Suprapubic skin (tissue), 4 donors: ENCODE results near the gene PHRF1. TPM values are rescaled to one million over a fixed set of nuclear protein-coding genes. Genes with fewer than 3 reads are reported as not detected.

Source experiments
- DNase-seq, 2 donors: peaks; one replicate each; pipeline ENCODE4 v3.0.0-alpha.2; 2019; ENCODE audit warnings: low spot score in 2 of 2
- H3K27ac ChIP-seq: fragments of 200-600 bp; sonication (generic); one replicate; pipeline ENCODE4 v1.5.1; 2019
- H3K27me3 ChIP-seq: fragments of 200-600 bp; sonication (generic); one replicate; pipeline ENCODE4 v1.5.1; 2019
- H3K36me3 ChIP-seq: fragments of 200-600 bp; sonication (generic); one replicate; pipeline ENCODE4 v1.5.1; 2019
- H3K4me1 ChIP-seq: fragments of 200-600 bp; sonication (generic); one replicate; pipeline ENCODE4 v1.5.1; 2019
- H3K4me3 ChIP-seq: fragments of 200-600 bp; sonication (generic); one replicate; pipeline ENCODE4 v1.5.1; 2019; ENCODE audit warnings: mild to moderate bottlenecking
- H3K9me3 ChIP-seq: fragments of 200-600 bp; sonication (generic); one replicate; pipeline ENCODE4 v1.5.1; 2019
- EP300 ChIP-seq: sonication (generic); formaldehyde crosslinking; IDR thresholded peaks from one replicate; pipeline ENCODE4 v1.6.1; 2017; ENCODE audit warnings: antibody characterized with exemption
- POLR2A ChIP-seq, 2 donors: fragments of 450-650 bp; IDR thresholded peaks; one replicate each; pipeline ENCODE4 v1.6.1; 2017; ENCODE audit warnings: antibody characterized with exemption in 2 of 2, mild to moderate bottlenecking in 2 of 2, moderate library complexity in 2 of 2
- POLR2AphosphoS5 ChIP-seq, 3 donors: sonication (generic); formaldehyde crosslinking; IDR thresholded peaks; one replicate each; pipeline ENCODE4 v1.6.1; 2017; ENCODE audit warnings: antibody characterized with exemption in 3 of 3
- WGBS: methylation state at CpG from one replicate; pipeline ENCODE4 v1.1.5; 2018; 5-methylcytosine and 5-hydroxymethylcytosine counted together
- total RNA-seq, 4 donors: library from RNA; depleted of rRNA; stranded (reverse); fragments of >200 nt; gene quantifications; one replicate each; pipeline ENCODE4 v1.1.0, GENCODE V29; 2016
- TF ChIP-seq, protein P1 (sequence below), 2 donors: fragments of 200-600 bp in 1 of 2; fragments of 450-650 bp in 1 of 2; sonication (generic) in 1 of 2; IDR thresholded peaks; one replicate each; pipeline ENCODE4 v1.5.1; 2016 to 2019; ENCODE audit warnings: antibody characterized with exemption in 2 of 2, mild to moderate bottlenecking in 1 of 2, moderate library complexity in 1 of 2

Gene PHRF1
- total RNA-seq, 4 donors from 2014 or later: 27.9 to 55.6 (median 42.0) TPM

- Histone ChIP-seq H3K4me3 (peak overlapping the region; percentile 91), H3K27me3 (no peaks in the 10 kb centered on the region), H3K9me3 (no peaks in the 10 kb centered on the region), H3K27ac (peak overlapping the region; percentile 96), H3K4me1 (peaks cover 52% of the 10 kb centered on the region), H3K36me3 (peaks cover 31% of the 10 kb centered on the region)
- WGBS: 73% methylated on average over 3 of the region's 66 CpGs
- TF ChIP-seq EP300 (no peak), POLR2AphosphoS5 (IDR thresholded peaks at IDR 0.05) (peak in 2 of 3 donors; percentile 89 to 92)
- peak; percentile 85 to 88 for DNase-seq
These were observed 41.7 kb upstream of the PHRF1 start for GRCh38 chr11:534396-535209.

DNA sequence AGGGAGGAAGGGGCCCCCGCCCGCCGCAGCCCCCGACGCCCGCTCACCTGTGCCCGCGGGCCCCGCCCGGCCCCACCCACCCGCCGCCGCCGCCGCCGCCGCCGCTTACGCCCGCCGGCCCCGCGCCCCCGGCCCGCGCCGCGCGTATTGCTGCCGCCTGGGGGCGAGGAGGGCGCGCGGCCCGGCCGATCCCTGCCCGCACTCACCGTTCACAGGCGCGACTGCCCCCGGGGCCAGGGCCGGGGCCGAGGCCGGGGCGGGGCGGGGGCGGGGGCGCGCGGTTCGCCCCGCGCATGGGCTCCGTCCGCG, 41.1 kb upstream of the PHRF1 start:
- WGBS: no CpG with 5 or more reads among the region's 56 CpGs
- Histone ChIP-seq H3K36me3 (peaks cover 29% of the 10 kb centered on the region), H3K27ac (peak overlapping the region; percentile 96), H3K9me3 (no peaks in the 10 kb centered on the region), H3K4me3 (peak overlapping the region; percentile 91), H3K27me3 (no peaks in the 10 kb centered on the region), H3K4me1 (peaks cover 52% of the 10 kb centered on the region)
- DNase-seq: no peak
- no peak for TF ChIP-seq POLR2AphosphoS5 (IDR thresholded peaks at IDR 0.05)
- TF ChIP-seq, protein P1, sequence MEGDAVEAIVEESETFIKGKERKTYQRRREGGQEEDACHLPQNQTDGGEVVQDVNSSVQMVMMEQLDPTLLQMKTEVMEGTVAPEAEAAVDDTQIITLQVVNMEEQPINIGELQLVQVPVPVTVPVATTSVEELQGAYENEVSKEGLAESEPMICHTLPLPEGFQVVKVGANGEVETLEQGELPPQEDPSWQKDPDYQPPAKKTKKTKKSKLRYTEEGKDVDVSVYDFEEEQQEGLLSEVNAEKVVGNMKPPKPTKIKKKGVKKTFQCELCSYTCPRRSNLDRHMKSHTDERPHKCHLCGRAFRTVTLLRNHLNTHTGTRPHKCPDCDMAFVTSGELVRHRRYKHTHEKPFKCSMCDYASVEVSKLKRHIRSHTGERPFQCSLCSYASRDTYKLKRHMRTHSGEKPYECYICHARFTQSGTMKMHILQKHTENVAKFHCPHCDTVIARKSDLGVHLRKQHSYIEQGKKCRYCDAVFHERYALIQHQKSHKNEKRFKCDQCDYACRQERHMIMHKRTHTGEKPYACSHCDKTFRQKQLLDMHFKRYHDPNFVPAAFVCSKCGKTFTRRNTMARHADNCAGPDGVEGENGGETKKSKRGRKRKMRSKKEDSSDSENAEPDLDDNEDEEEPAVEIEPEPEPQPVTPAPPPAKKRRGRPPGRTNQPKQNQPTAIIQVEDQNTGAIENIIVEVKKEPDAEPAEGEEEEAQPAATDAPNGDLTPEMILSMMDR (IDR thresholded peaks at IDR 0.05): no peak
- no peak for TF ChIP-seq POLR2A (IDR thresholded peaks at IDR 0.05)
- no peak for TF ChIP-seq EP300

- WGBS: 4% methylated on average over 41 of the region's 97 CpGs
- no peaks in the 10 kb centered on the region for H3K27me3 ChIP-seq
- H3K36me3 ChIP-seq: peaks cover 28% of the 10 kb centered on the region
- H3K27ac ChIP-seq: peak within 1 kb of the TSS; percentile 96
- H3K4me1 ChIP-seq: peaks cover 52% of the 10 kb centered on the region
- peak within 1 kb of the TSS; percentile 91 for H3K4me3 ChIP-seq
- no peaks in the 10 kb centered on the region for H3K9me3 ChIP-seq
- peak; percentile 95 to 98 for DNase-seq
- TF ChIP-seq POLR2A (IDR thresholded peaks at IDR 0.05): no peak
- no peak for TF ChIP-seq EP300
- TF ChIP-seq POLR2AphosphoS5 (IDR thresholded peaks at IDR 0.05): peak in 1 of 3 donors; percentile 23
- TF ChIP-seq, protein P1 (IDR thresholded peaks at IDR 0.05): no peak
These were observed 40.5 kb upstream of the PHRF1 start, which contains the start of gene HRAS for GRCh38 chr11:535519-536454. HRAS (minus strand) TSS chr11:535576.

DNA sequence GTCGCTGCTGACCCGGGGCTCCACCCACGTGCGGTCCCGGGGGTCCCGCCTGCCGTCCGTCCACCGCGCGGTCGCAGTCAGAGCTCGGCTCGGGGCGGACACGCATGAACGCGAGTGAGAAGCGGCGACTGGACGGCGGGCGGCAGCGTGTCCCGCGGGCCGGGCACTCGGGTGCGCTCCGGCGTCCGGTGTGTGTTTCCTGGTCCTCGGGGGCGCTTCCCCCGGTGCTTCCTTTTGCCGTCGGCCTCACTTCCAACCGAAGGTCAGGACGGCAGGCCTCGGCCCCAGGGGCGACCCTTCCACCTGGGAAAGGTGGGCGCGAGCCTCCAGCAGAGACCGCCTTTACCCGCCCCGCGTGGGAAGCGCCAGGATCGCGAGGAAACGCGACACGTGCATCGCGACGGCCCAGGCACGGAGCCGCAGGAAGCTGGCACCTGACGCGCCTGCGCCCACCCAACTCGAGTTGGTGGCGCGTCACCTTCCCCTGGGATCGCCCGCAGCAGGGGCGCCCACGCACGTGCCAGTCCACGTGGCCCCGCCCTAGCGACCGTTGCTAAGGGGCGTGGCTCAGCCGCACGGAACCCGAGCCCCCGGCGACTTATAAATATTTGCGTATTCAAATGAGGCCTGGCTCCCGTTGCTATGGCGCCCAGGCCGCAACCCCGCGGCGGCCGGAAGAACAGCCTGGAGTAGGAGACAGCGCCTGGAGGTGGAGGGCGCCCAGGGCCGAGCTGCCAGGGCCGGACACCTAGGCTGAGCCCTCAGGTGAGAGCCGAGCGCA, 39.2 kb upstream of the PHRF1 start, which contains the start of gene LRRC56:
Gene LRRC56 (plus strand): TSS at position 687 of the 781 bp plus-strand sequence. CDS start 3,158 bp downstream, outside the sequence.
- WGBS: no CpG with 5 or more reads among the region's 93 CpGs
- H3K36me3 ChIP-seq: peaks cover 16% of the 10 kb centered on the region
- H3K9me3 ChIP-seq: no peaks in the 10 kb centered on the region
- TF ChIP-seq POLR2AphosphoS5 (IDR thresholded peaks at IDR 0.05) (peak; percentile 10 to 86 (median 79)), POLR2A (IDR thresholded peaks at IDR 0.05) (no peak), EP300 (no peak)
- H3K4me1 ChIP-seq: peaks cover 52% of the 10 kb centered on the region
- peak within 1 kb of the TSS; percentile 91 for H3K4me3 ChIP-seq
- H3K27me3 ChIP-seq: no peaks in the 10 kb centered on the region
- DNase-seq: peak; percentile 90 to 91
- peak within 1 kb of the TSS; percentile 96 for H3K27ac ChIP-seq

DNA sequence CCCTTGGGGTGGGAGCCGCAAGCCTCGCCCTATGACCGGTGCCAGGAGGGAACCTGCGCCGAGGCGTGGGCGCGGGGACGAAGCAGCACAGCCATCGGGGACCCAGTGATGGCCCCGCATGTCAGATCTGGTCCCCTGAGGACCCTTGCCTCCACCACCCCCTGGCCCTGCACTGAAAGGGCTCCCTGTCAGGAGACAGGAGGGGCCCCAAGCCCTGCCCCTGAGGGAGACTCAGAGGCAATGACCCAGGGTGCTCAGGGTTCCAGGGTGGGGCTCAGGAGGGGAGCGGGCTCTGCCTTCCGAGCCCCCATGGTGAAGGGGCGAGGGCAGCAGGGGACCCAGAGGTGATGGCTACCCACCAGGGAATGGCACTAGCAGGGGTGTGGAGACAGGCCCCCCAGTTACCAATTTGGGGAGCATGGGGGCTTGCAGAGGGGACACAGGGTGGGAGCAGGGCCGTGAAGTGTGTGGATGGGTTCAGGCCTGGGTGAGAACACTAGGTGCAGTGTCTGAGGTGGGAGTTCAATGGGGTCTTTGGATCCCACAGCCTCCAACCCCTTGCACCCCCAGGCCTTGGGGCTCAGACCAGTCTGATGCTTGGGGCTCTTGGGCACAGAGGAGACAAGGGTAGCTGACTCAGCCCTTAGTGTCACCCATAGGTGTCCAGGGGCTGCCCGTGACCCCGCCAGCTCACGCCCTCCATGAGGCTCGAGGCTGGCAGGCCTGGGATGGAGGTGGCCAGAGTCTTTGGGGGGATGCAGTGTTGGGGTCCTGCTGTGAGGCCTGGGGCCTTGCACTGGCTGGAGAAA, 38.4 kb upstream of the PHRF1 start:
- Histone ChIP-seq H3K4me3 (peak overlapping the region; percentile 91), H3K4me1 (peaks cover 45% of the 10 kb centered on the region), H3K9me3 (no peaks in the 10 kb centered on the region), H3K36me3 (peaks cover 9% of the 10 kb centered on the region), H3K27me3 (no peaks in the 10 kb centered on the region), H3K27ac (peak overlapping the region; percentile 96)
- TF ChIP-seq POLR2AphosphoS5 (IDR thresholded peaks at IDR 0.05) (no peak), POLR2A (IDR thresholded peaks at IDR 0.05) (no peak), EP300 (no peak)
- TF ChIP-seq, protein P1 (IDR thresholded peaks at IDR 0.05): no peak
- peak; percentile 66 to 74 for DNase-seq
- WGBS: 83% methylated on average over 3 of the region's 19 CpGs
